ENCODE results near the gene C1orf21. TPM values are rescaled to one million over a fixed set of nuclear protein-coding genes. Genes with fewer than 3 reads are reported as not detected.

Gene C1orf21
- total RNA-seq, 1 experiment from 2014 or later: 8.4 TPM

- in situ Hi-C loops (cut with HindIII; ENCODE audit: low pct_unique_long_range_greater_than_20kb, low sequenced_read_pairs): no loop called here
Observed at GRCh38 chr1:184380468-184380867, 6.4 kb upstream of the C1orf21 start.

GRCh38 chr1:184383772-184384323 lies 3.0 kb upstream of the C1orf21 start:
- in situ Hi-C loops (cut with HindIII; ENCODE audit: low pct_unique_long_range_greater_than_20kb, low sequenced_read_pairs): no loop called here
- DNase-seq (ENCODE audit: low read depth): no peak

More at GRCh38 chr1:184380468-184380867, 6.4 kb upstream of the C1orf21 start:
- DNase-seq (ENCODE audit: low read depth): no peak

- peak; percentile 6 for DNase-seq (ENCODE audit: low read depth)
- in situ Hi-C loops (cut with HindIII; ENCODE audit: low pct_unique_long_range_greater_than_20kb, low sequenced_read_pairs): no loop called here
Observed at GRCh38 chr1:184385865-184386311, 941 bp upstream of the C1orf21 start.

DNA sequence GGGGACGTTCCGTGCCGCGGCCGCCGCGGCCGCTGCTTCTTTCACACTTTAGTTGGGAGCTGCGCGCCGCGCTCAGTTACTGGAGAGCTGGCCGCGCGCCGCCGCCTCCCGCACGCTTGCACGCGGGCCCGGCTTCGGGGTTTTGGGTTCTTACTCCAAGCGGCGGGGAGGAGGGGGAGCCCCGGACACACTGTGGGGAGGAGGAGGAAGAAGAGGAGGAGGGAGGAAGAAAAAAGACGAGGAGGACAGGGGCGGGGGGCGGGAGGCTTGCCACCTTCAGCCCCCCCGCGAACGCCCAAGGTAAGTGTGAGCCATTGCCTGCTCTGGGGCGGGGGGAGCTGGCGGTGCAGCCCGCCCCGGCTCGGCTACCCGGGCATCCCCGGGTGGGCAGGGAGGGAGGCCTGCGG lies 243 bp downstream of the C1orf21 start:
- no peak for DNase-seq (ENCODE audit: low read depth)
- in situ Hi-C loops (cut with HindIII; ENCODE audit: low pct_unique_long_range_greater_than_20kb, low sequenced_read_pairs): no loop called here

GRCh38 chr1:184387476-184388318 lies 868 bp downstream of the C1orf21 start:
- in situ Hi-C loops (cut with HindIII; ENCODE audit: low pct_unique_long_range_greater_than_20kb, low sequenced_read_pairs): no loop called here
- DNase-seq (ENCODE audit: low read depth): peak; percentile 57

- in situ Hi-C loops (cut with HindIII; ENCODE audit: low pct_unique_long_range_greater_than_20kb, low sequenced_read_pairs): no loop called here
- no peak for DNase-seq (ENCODE audit: low read depth)
Observed at GRCh38 chr1:184388319-184388889, 1.6 kb downstream of the C1orf21 start.

GRCh38 chr1:184388971-184389370 lies 2.1 kb downstream of the C1orf21 start:
- DNase-seq (ENCODE audit: low read depth): no peak
- in situ Hi-C loops (cut with HindIII; ENCODE audit: low pct_unique_long_range_greater_than_20kb, low sequenced_read_pairs): no loop called here

DNA sequence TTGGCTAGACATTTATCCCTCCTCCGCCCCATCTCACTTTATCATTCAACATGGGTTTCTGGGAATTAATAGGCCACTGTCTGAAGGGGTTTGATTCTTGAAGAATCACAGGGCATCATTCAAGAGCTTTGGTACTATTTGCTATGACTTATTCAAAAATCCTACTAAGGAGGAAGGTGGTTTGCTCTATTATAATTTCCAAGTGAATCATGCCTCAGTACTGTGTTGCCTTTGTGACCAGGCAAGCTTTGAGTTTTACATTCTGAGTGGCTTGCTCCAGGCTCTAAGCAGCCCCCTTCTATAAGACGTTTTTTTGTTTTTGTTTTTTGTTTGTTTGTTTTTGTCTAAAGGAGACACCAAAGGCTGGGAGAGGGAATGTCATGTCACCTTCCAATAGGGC lies 2.6 kb downstream of the C1orf21 start:
- DNase-seq (ENCODE audit: low read depth): no peak
- in situ Hi-C loops (cut with HindIII; ENCODE audit: low pct_unique_long_range_greater_than_20kb, low sequenced_read_pairs): no loop called here

GRCh38 chr1:184390889-184391288 lies 4.1 kb downstream of the C1orf21 start:
- in situ Hi-C loops (cut with HindIII; ENCODE audit: low pct_unique_long_range_greater_than_20kb, low sequenced_read_pairs): no loop called here
- DNase-seq (ENCODE audit: low read depth): no peak

GRCh38 chr1:184392067-184392466 lies 5.2 kb downstream of the C1orf21 start:
- no peak for DNase-seq (ENCODE audit: low read depth)
- in situ Hi-C loops (cut with HindIII; ENCODE audit: low pct_unique_long_range_greater_than_20kb, low sequenced_read_pairs): no loop called here

DNA sequence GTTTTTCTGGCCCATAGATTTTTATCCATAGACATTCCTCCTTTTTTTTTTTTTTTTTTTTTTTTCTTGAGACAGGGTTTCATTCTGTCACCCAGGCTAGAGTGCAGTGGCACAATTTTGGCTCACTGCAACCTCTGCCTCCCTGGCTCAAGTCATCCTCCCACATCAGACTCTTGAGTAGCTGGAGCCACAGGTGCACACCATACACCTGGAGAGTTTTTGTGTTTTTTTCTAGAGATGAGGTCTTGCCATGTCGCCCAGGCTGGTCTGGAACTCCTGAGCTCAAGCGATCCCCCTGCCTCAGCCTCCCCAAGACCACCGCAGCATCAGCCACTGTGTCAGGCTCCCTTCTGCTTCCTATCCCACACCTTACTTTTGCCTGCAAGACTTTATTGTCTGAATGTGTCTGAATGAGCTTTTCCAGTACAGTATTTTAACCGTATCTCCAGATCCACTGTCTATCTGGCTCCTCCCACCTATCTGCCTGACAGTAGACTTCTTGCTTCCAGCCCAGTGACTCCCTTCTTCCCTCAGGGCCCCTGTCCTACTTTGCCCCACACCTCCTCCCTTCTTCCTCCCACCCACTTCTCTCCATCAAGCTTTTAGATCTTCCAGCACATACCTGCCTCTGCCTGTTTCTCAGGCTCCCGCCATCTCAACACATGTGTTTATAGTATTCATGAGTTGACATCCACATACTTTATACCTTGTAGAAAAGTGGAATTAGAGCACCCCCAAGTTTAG lies 6.1 kb downstream of the C1orf21 start:
- DNase-seq (ENCODE audit: low read depth): no peak
- in situ Hi-C loops (cut with HindIII; ENCODE audit: low pct_unique_long_range_greater_than_20kb, low sequenced_read_pairs): no loop called here

DNA sequence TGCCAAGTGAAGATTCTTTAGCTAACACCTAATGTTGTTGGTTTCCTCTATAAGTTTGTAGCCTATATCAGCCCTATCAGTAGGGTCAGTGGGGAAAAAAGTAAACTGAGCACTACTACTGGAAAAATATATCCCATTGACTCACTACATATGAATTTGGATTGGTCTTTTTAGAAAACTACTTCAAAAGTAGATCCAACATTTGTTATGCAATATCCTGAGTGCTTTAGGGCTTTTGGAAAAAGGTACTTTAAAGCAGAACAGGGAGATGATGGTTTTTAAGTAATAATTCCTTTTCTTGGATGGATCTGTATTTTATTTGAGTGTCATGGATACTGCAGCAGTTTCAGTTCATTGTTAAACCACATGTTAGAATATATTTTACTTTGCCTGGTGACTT lies 7.1 kb downstream of the C1orf21 start:
- in situ Hi-C loops (cut with HindIII; ENCODE audit: low pct_unique_long_range_greater_than_20kb, low sequenced_read_pairs): no loop called here

GRCh38 chr1:184395370-184395769 lies 8.5 kb downstream of the C1orf21 start:
- in situ Hi-C loops (cut with HindIII; ENCODE audit: low pct_unique_long_range_greater_than_20kb, low sequenced_read_pairs): no loop called here

More for the DNA sequence above, 7.1 kb downstream of the C1orf21 start:
- no peak for DNase-seq (ENCODE audit: low read depth)

GRCh38 chr1:184395937-184396480 lies 9.2 kb downstream of the C1orf21 start:
- no peak for DNase-seq (ENCODE audit: low read depth)

More at GRCh38 chr1:184395370-184395769, 8.5 kb downstream of the C1orf21 start:
- no peak for DNase-seq (ENCODE audit: low read depth)

DNA sequence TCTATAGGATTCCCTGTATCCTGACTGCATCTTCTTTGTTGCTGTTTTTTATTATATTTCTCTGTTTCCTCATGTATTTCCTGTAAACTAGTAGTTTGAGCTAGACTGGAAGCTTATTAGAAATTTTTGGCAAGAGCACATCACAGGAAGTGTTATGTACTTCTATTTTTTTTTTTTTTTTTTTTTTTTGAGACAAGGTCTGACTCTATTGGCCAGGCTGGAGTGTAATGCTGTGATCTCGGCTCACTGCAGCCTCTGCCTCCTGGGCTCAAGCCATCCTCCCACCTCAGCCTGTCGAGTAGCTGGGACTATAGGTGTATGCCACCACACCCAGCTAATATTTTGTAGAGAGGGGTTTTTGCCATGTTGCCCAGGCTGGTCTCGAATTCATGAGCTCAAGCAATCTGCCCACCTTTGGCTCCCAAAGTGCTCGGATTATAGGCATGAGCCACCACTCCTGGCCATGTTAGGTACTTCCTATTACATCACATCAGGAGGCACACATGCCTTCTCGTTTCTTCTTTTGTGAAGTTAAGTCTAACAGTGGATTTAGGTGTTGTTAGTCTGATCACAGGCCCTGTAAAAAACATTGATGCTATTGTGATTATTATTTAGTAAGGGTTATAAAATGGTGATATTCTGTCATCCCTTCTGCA lies 12.5 kb downstream of the C1orf21 start:
- in situ Hi-C loops (cut with HindIII; ENCODE audit: low pct_unique_long_range_greater_than_20kb, low sequenced_read_pairs): no loop called here
- DNase-seq (ENCODE audit: low read depth): no peak

More at GRCh38 chr1:184395937-184396480, 9.2 kb downstream of the C1orf21 start:
- in situ Hi-C loops (cut with HindIII; ENCODE audit: low pct_unique_long_range_greater_than_20kb, low sequenced_read_pairs): no loop called here

DNA sequence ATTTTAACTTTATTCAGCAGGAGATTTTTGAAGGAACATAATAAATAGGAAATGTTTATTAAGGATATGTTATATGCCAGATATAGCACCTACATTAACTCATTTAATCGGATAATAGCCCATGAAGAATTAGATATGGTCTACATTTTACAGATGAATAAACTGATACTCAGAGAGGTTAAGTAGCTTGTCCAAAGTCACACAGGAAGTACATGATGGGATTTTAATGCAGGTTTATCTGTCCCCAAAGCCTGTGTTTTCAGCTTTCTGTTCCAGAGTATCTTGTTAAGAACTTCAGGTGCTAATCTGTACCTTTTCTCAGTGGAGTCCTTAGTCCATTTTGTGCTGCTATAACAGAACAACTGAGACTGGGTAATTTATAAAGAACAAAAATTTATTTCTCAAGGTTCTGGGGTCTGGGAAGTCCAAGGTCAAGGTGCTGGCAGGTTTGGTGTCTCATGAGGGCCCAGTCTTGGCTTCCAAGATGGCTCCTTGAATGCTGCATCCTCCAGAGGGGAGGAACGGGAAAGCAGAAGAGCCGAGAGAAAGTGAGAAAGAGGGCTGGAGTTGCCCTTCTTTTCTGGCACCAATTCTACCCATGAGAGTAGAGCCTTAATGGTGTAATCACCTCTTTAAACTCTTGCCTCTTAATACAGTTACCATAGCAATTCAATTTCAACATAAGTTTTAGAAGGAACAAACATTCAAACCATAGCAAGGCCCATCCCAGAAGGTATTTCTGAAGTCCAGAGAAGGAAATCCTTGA lies 17.3 kb downstream of the C1orf21 start:
- no peak for DNase-seq (ENCODE audit: low read depth)
- in situ Hi-C loops (cut with HindIII; ENCODE audit: low pct_unique_long_range_greater_than_20kb, low sequenced_read_pairs): no loop called here

- in situ Hi-C loops (cut with HindIII; ENCODE audit: low pct_unique_long_range_greater_than_20kb, low sequenced_read_pairs): no loop called here
- no peak for DNase-seq (ENCODE audit: low read depth)
Observed at GRCh38 chr1:184404727-184405027, 17.8 kb downstream of the C1orf21 start.
